WTC11 (cell line): ENCODE results near the gene CAPN3. TPM values are rescaled to one million over a fixed set of nuclear protein-coding genes. Genes with fewer than 3 reads are reported as not detected.

Experiments used
- ATAC-seq: fragments of 200-7000 bp; cut with Tn5 transposase; 2 replicates; pipeline ENCODE4 v1.10.0; 2021; ENCODE audit warnings: mild to moderate bottlenecking, moderate library complexity
- CTCF ChIA-PET: fragments of 300-600 bp; sonication (Branson Sonifier 250); formaldehyde crosslinking; loops from one replicate; lab custom pipeline; 2021; ENCODE audit warnings: antibody characterized with exemption; lab: Charles Lee
- POLR2A ChIA-PET: fragments of 350-600 bp; sonication (Branson Sonifier 250); formaldehyde crosslinking; loops from one replicate; lab custom pipeline; 2021; ENCODE audit warnings: antibody characterized with exemption; lab: Charles Lee
- DNase-seq: peaks from one replicate; pipeline ENCODE4 v3.0.0; 2021; ENCODE audit warnings: low spot score
- H3K27ac Mint-ChIP-seq: 2 replicates; pipeline ENCODE4 v1.8.0; 2021; ENCODE audit warnings: mixed read lengths
- H3K27me3 Mint-ChIP-seq: 2 replicates; pipeline ENCODE4 v1.8.0; 2021; ENCODE audit warnings: low read depth, mild to moderate bottlenecking, moderate library complexity, mixed read lengths
- H3K36me3 Mint-ChIP-seq: 2 replicates; pipeline ENCODE4 v1.8.0; 2021; ENCODE audit warnings: mixed read lengths
- H3K4me1 Mint-ChIP-seq: 2 replicates; pipeline ENCODE4 v1.8.0; 2022; ENCODE audit warnings: mixed read lengths
- H3K4me3 Mint-ChIP-seq: 2 replicates; pipeline ENCODE4 v1.8.0; 2021; ENCODE audit warnings: mild to moderate bottlenecking, moderate library complexity, mixed read lengths
- H3K9me3 Mint-ChIP-seq: 2 replicates; pipeline ENCODE4 v1.8.0; 2021; ENCODE audit warnings: mixed read lengths
- ATF2 ChIP-seq: sonication (generic); formaldehyde crosslinking; IDR thresholded peaks from 2 replicates; pipeline ENCODE4 v1.8.1; 2022; ENCODE audit warnings: low read depth, missing genetic modification reagents, borderline replicate concordance
- CREB1 ChIP-seq: sonication (generic); formaldehyde crosslinking; IDR thresholded peaks from 2 replicates; pipeline ENCODE4 v1.8.0; 2023; ENCODE audit warnings: mild to moderate bottlenecking, missing genetic modification reagents
- E2F4 ChIP-seq: sonication (generic); formaldehyde crosslinking; IDR thresholded peaks from 2 replicates; pipeline ENCODE4 v1.8.1; 2022; ENCODE audit warnings: low read depth, mild to moderate bottlenecking, moderate library complexity, missing genetic modification reagents, borderline replicate concordance
- ETV6 ChIP-seq: sonication (generic); formaldehyde crosslinking; IDR thresholded peaks from 2 replicates; pipeline ENCODE4 v1.8.1; 2022; ENCODE audit warnings: mild to moderate bottlenecking, missing genetic modification reagents
- GTF2I ChIP-seq: fragments of 250-450 bp; sonication (Bioruptor Pico); conservative IDR thresholded peaks from 2 replicates; pipeline ENCODE4 v1.4.0; 2021; ENCODE audit warnings: mild to moderate bottlenecking
- MXD4 ChIP-seq: fragments of 250-450 bp; sonication (Bioruptor Pico); IDR thresholded peaks from 2 replicates; pipeline ENCODE4 v1.8.0; 2021; ENCODE audit warnings: mild to moderate bottlenecking, moderate library complexity, borderline replicate concordance
- NR3C1 ChIP-seq: sonication (generic); formaldehyde crosslinking; conservative IDR thresholded peaks from 2 replicates; pipeline ENCODE4 v1.8.1; 2023; ENCODE audit warnings: low read depth, mild to moderate bottlenecking, missing genetic modification reagents
- PRRX2 ChIP-seq: fragments of 250-450 bp; sonication (Bioruptor Pico); IDR thresholded peaks from 2 replicates; pipeline ENCODE4 v1.8.0; 2021; ENCODE audit warnings: mild to moderate bottlenecking
- TCF7 ChIP-seq: sonication (generic); formaldehyde crosslinking; IDR thresholded peaks from 2 replicates; pipeline ENCODE4 v1.8.0; 2022; ENCODE audit warnings: mild to moderate bottlenecking, low read depth, missing genetic modification reagents, moderate library complexity
- ZMAT4 ChIP-seq: fragments of 250-450 bp; sonication (Bioruptor Pico); IDR thresholded peaks from 2 replicates; pipeline ENCODE4 v1.9.0; 2021; ENCODE audit warnings: mild to moderate bottlenecking
- ZNF232 ChIP-seq: sonication (generic); formaldehyde crosslinking; IDR thresholded peaks from 2 replicates; pipeline ENCODE4 v1.8.0; 2022; ENCODE audit warnings: mild to moderate bottlenecking, missing genetic modification reagents
- ZNF423 ChIP-seq: fragments of 250-450 bp; sonication (Bioruptor Pico); IDR thresholded peaks from 2 replicates; pipeline ENCODE4 v2.1.2; 2022; ENCODE audit warnings: mild to moderate bottlenecking, moderate library complexity
- total RNA-seq: library from RNA; stranded (reverse); gene quantifications from 3 replicates; pipeline ENCODE4 v1.2.3, GENCODE V29; 2021
- TF ChIP-seq, protein P1 (sequence below): sonication (generic); formaldehyde crosslinking; IDR thresholded peaks from 2 replicates; pipeline ENCODE4 v1.8.0; 2022; ENCODE audit warnings: mild to moderate bottlenecking, missing genetic modification reagents
- TF ChIP-seq, protein P2 (sequence below): sonication (generic); formaldehyde crosslinking; IDR thresholded peaks from 2 replicates; pipeline ENCODE4 v1.8.1; 2023; ENCODE audit warnings: mild to moderate bottlenecking, moderate library complexity, missing genetic modification reagents
- TF ChIP-seq, protein P3 (sequence below): sonication (generic); formaldehyde crosslinking; conservative IDR thresholded peaks from 2 replicates; pipeline ENCODE4 v1.8.1; 2022; ENCODE audit warnings: mild to moderate bottlenecking, missing genetic modification reagents
- TF ChIP-seq, protein P4 (sequence below): sonication (generic); formaldehyde crosslinking; IDR thresholded peaks from 2 replicates; pipeline ENCODE4 v1.8.0; 2023; ENCODE audit warnings: missing genetic modification reagents, mild to moderate bottlenecking, borderline replicate concordance

CAPN3 gene
- total RNA-seq, 1 experiment from 2014 or later, result 0.70 TPM

GRCh38 chr15:42427429-42428223 is 68.3 kb downstream of the CAPN3 start:
- no peaks in the 10 kb centered on the region for H3K27me3 Mint-ChIP-seq
- no peaks in the 10 kb centered on the region for H3K4me1 Mint-ChIP-seq
- no peak for ATAC-seq
- no peak overlapping the region for H3K27ac Mint-ChIP-seq
- TF ChIP-seq NR3C1 (CRISPR knock-in tag) (no peak), ETV6 (CRISPR knock-in tag) (no peak), ZNF423 (CRISPR knock-in tag) (no peak), E2F4 (CRISPR knock-in tag) (no peak), ATF2 (CRISPR knock-in tag) (no peak), MXD4 (no peak), ZNF232 (CRISPR knock-in tag) (no peak), TCF7 (CRISPR knock-in tag) (no peak)
- TF ChIP-seq, protein P1, sequence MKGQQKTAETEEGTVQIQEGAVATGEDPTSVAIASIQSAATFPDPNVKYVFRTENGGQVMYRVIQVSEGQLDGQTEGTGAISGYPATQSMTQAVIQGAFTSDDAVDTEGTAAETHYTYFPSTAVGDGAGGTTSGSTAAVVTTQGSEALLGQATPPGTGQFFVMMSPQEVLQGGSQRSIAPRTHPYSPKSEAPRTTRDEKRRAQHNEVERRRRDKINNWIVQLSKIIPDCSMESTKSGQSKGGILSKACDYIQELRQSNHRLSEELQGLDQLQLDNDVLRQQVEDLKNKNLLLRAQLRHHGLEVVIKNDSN (CRISPR knock-in tag), result no peak
- TF ChIP-seq, protein P2, sequence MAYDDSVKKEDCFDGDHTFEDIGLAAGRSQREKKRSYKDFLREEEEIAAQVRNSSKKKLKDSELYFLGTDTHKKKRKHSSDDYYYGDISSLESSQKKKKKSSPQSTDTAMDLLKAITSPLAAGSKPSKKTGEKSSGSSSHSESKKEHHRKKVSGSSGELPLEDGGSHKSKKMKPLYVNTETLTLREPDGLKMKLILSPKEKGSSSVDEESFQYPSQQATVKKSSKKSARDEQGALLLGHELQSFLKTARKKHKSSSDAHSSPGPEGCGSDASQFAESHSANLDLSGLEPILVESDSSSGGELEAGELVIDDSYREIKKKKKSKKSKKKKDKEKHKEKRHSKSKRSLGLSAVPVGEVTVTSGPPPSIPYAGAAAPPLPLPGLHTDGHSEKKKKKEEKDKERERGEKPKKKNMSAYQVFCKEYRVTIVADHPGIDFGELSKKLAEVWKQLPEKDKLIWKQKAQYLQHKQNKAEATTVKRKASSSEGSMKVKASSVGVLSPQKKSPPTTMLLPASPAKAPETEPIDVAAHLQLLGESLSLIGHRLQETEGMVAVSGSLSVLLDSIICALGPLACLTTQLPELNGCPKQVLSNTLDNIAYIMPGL (CRISPR knock-in tag), result no peak
- no peaks in the 10 kb centered on the region for H3K9me3 Mint-ChIP-seq
- ChIA-PET POLR2A (no interaction called here), CTCF (no interaction called here)
- peaks cover 64% of the 10 kb centered on the region for H3K36me3 Mint-ChIP-seq
- no peak for DNase-seq
- no peak overlapping the region for H3K4me3 Mint-ChIP-seq

DNA sequence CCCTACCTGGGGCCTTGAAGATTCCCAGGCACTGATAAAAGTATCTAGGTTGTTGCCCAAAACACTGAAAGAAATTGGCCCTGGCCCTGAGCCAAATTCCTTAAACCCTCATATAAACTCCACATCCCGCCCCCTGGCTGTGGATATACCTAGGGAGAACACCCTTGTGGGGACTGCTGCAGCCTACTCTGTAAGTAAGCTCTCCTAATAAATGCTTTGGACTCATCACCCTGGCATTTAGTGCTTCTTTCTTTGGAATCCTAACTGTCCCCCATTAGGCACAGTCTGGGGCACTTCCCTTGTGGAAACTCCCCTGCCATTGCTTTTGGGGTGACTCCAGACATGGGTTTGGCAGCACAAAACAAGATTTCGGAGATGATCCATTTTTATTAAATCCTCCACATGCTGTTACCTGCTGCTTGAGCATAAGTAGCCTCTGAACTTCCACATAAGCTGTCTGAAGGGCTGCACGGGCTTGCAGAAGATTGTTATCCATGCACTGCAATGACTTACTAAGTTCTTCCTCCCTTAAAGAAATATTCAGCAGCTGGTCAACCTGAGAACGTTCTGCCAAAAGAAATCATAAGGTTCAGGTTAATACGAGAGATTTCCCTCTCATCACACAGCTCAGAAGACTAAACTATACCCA is 85.2 kb downstream of the CAPN3 start:
- Mint-ChIP-seq H3K27ac (no peak overlapping the region), H3K36me3 (peaks cover 26% of the 10 kb centered on the region), H3K4me1 (no peaks in the 10 kb centered on the region), H3K27me3 (no peaks in the 10 kb centered on the region)
- peak; percentile 18 for DNase-seq
- CTCF ChIA-PET, result interaction anchor here (0.6 to 1.1 kb wide), 3 partner anchors 59 to 520 kb away, joined by 3 to 6 read pairs (median 3); no protein-coding TSS in a partner anchor
- ATAC-seq, result peak; percentile 28; the same call in 1 of the 2 replicates
- TF ChIP-seq, protein P3, sequence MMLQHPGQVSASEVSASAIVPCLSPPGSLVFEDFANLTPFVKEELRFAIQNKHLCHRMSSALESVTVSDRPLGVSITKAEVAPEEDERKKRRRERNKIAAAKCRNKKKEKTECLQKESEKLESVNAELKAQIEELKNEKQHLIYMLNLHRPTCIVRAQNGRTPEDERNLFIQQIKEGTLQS (CRISPR knock-in tag), result no peak
- TF ChIP-seq ZNF232 (CRISPR knock-in tag) (no peak), PRRX2 (CRISPR knock-in tag) (no peak), GTF2I (CRISPR knock-in tag) (no peak)
- TF ChIP-seq, all 79 proteins: peak for 0
- no peaks in the 10 kb centered on the region for H3K9me3 Mint-ChIP-seq
- POLR2A ChIA-PET, result no interaction called here
- no peak overlapping the region for H3K4me3 Mint-ChIP-seq

DNA sequence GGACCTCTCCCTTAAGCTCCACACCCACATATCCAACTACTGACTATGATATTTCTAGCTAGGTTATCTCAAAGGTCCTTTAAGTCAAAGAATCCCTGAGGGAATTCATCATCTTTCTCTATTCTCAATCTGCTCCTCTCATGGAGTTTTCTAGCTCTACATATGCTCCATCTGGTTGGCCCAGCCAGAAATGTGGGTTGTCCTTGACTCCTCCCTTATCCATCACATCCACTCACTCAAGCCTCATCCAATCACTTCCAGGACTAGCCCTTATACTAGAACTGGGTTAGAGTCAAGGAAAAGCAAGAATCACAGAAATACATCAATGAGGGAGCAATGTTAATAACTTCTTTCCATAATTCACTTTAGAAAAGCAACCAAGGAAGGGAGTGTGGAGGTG is 86.2 kb downstream of the CAPN3 start:
- H3K27ac Mint-ChIP-seq, result no peak overlapping the region
- ChIA-PET CTCF (interaction anchor here (1.1 kb wide), 1 partner anchor 361 kb away, joined by 3 read pairs; no protein-coding TSS in a partner anchor), POLR2A (no interaction called here)
- TF ChIP-seq ZMAT4 (CRISPR knock-in tag), result no peak
- TF ChIP-seq CREB1, result no peak
- TF ChIP-seq, protein P4, sequence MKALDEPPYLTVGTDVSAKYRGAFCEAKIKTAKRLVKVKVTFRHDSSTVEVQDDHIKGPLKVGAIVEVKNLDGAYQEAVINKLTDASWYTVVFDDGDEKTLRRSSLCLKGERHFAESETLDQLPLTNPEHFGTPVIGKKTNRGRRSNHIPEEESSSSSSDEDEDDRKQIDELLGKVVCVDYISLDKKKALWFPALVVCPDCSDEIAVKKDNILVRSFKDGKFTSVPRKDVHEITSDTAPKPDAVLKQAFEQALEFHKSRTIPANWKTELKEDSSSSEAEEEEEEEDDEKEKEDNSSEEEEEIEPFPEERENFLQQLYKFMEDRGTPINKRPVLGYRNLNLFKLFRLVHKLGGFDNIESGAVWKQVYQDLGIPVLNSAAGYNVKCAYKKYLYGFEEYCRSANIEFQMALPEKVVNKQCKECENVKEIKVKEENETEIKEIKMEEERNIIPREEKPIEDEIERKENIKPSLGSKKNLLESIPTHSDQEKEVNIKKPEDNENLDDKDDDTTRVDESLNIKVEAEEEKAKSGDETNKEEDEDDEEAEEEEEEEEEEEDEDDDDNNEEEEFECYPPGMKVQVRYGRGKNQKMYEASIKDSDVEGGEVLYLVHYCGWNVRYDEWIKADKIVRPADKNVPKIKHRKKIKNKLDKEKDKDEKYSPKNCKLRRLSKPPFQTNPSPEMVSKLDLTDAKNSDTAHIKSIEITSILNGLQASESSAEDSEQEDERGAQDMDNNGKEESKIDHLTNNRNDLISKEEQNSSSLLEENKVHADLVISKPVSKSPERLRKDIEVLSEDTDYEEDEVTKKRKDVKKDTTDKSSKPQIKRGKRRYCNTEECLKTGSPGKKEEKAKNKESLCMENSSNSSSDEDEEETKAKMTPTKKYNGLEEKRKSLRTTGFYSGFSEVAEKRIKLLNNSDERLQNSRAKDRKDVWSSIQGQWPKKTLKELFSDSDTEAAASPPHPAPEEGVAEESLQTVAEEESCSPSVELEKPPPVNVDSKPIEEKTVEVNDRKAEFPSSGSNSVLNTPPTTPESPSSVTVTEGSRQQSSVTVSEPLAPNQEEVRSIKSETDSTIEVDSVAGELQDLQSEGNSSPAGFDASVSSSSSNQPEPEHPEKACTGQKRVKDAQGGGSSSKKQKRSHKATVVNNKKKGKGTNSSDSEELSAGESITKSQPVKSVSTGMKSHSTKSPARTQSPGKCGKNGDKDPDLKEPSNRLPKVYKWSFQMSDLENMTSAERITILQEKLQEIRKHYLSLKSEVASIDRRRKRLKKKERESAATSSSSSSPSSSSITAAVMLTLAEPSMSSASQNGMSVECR (CRISPR knock-in tag), result no peak
- no peak overlapping the region for H3K4me3 Mint-ChIP-seq
- H3K36me3 Mint-ChIP-seq, result peaks cover 35% of the 10 kb centered on the region
- no peak for ATAC-seq
- H3K27me3 Mint-ChIP-seq, result no peaks in the 10 kb centered on the region
- H3K9me3 Mint-ChIP-seq, result no peaks in the 10 kb centered on the region
- H3K4me1 Mint-ChIP-seq, result no peaks in the 10 kb centered on the region
- DNase-seq, result no peak
